K562 (cell line): Measurements from ENCODE around the gene FERMT3. TPM values are rescaled to one million over a fixed set of nuclear protein-coding genes. Genes with fewer than 3 reads are reported as not detected.

ENCODE experiments used
- CHD2 ChIP-seq: IDR thresholded peaks from 2 replicates; pipeline ENCODE4 v1.6.1; 2011; ENCODE audit warnings: low read depth, low read length
- EGR1 ChIP-seq: fragments of 450-650 bp; conservative IDR thresholded peaks from 2 replicates; pipeline ENCODE4 v1.6.1; 2017; ENCODE audit warnings: mild to moderate bottlenecking
- FOXJ2 ChIP-seq: fragments of 200-800 bp; sonication (Bioruptor generic); IDR thresholded peaks from 2 replicates; pipeline ENCODE4 v1.6.1; 2016; ENCODE audit warnings: missing genetic modification characterization, missing compliant biosample characterization
- GABPA ChIP-seq: fragments of 200-800 bp; sonication (Bioruptor generic); conservative IDR thresholded peaks from 2 replicates; pipeline ENCODE4 v1.6.1; 2016; ENCODE audit warnings: low read depth, missing genetic modification characterization, missing compliant biosample characterization
- MYC ChIP-seq, 2 experiments: fragments of 250-450 bp in 1 of 2; sonication (Bioruptor Pico) in 1 of 2; IDR thresholded peaks; 2 replicates each; pipeline versions ENCODE4 v1.5.1 to v1.6.1; 2012 to 2021; ENCODE audit warnings: low read depth in 2 of 2, borderline replicate concordance in 1 of 2, improper control_type of control experiment in 1 of 2, low read length in 1 of 2, mild to moderate bottlenecking in 1 of 2, moderate library complexity in 1 of 2
- NEUROD1 ChIP-seq: fragments of 150-350 bp; IDR thresholded peaks from 2 replicates; pipeline ENCODE4 v1.6.1; 2014; ENCODE audit warnings: borderline replicate concordance, low read length, low read depth; ENCODE audit not compliant: partially characterized antibody
- POLR2AphosphoS2 ChIP-seq: IDR thresholded peaks from 2 replicates; pipeline ENCODE4 v1.6.1; 2012; ENCODE audit warnings: low read length, improper control_type of control experiment
- POLR2B ChIP-seq: fragments of 450-650 bp; IDR thresholded peaks from 2 replicates; pipeline ENCODE4 v1.6.1; 2018; ENCODE audit warnings: low read depth; ENCODE audit not compliant: partially characterized antibody
- POLR2G ChIP-seq: fragments of 200-400 bp; formaldehyde crosslinking; IDR thresholded peaks from 2 replicates; pipeline ENCODE4 v1.6.1; 2017; ENCODE audit warnings: low read depth, mild to moderate bottlenecking, antibody characterized with exemption, low read length, moderate library complexity
- RB1 ChIP-seq: fragments of 450-650 bp; IDR thresholded peaks from 2 replicates; pipeline ENCODE4 v1.6.1; 2017; ENCODE audit warnings: low read depth, mild to moderate bottlenecking
- SRSF7 ChIP-seq: fragments of 200-400 bp; formaldehyde crosslinking; optimal IDR thresholded peaks from 2 replicates; pipeline ENCODE3; 2017; ENCODE audit warnings: mild to moderate bottlenecking, low read depth, low read length
- TCF3 ChIP-seq: sonication (generic); formaldehyde crosslinking; IDR thresholded peaks from 2 replicates; pipeline ENCODE4 v1.4.0; 2020; ENCODE audit warnings: mild to moderate bottlenecking, missing genetic modification reagents
- ZNF518B ChIP-seq: fragments of 250-450 bp; sonication (Bioruptor Pico); IDR thresholded peaks from 2 replicates; pipeline ENCODE4 v1.5.0; 2021; ENCODE audit warnings: mild to moderate bottlenecking, moderate library complexity
- polyA plus RNA-seq, 8 experiments: library from polyadenylated mRNA; depleted of rRNA in 4 of 8; stranded (reverse) in 5 of 8; unstranded in 3 of 8; fragments of >200 nt; fragmentation: Nextera tagmentation in 2 of 8; fragmentation: Illumina TruSeq in 1 of 8; extraction: Ambion mirVana in 2 of 8; extraction: Trizol in 1 of 8; gene quantifications; 2 replicates each; pipeline versions ENCODE4 v1.2.1 to v1.2.3, GENCODE V29; 2011 to 2014; ENCODE audit warnings: inconsistent platforms in 1 of 8, missing spikeins in 1 of 8
- total RNA-seq, 7 experiments: library from RNA; depleted of rRNA in 6 of 7; stranded (reverse); fragments of >200 nt in 6 of 7; fragmentation: Illumina TruSeq in 2 of 7; extraction: Trizol in 2 of 7; gene quantifications; 2 replicates each; pipeline versions ENCODE4 v1.2.1 to v1.2.3, GENCODE V29; 2011 to 2021; ENCODE audit warnings: low replicate concordance in 1 of 7
- TF ChIP-seq, protein P1 (sequence below), 2 experiments: fragments of 450-650 bp in 1 of 2; IDR thresholded peaks; 2 replicates each; pipeline ENCODE4 v1.6.1; 2011 to 2017; ENCODE audit warnings: low read depth in 2 of 2, antibody characterized with exemption in 1 of 2, borderline replicate concordance in 1 of 2, low read length in 1 of 2, mild to moderate bottlenecking in 1 of 2, mixed read lengths in 1 of 2; ENCODE audit not compliant: control insufficient read depth in 1 of 2
- TF ChIP-seq, protein P2 (sequence below): fragments of 450-650 bp; IDR thresholded peaks from 2 replicates; pipeline ENCODE4 v1.6.1; 2016; ENCODE audit warnings: low read depth, mild to moderate bottlenecking, moderate library complexity
- TF ChIP-seq, protein P3 (sequence below): fragments of 200-400 bp; formaldehyde crosslinking; IDR thresholded peaks from 2 replicates; pipeline ENCODE4 v1.6.1; 2017; ENCODE audit warnings: mild to moderate bottlenecking, low read depth, low read length, moderate library complexity

The FERMT3 gene
- total and polyA plus RNA-seq, 9 of the 15 experiments (the other 6 are each of a cell fraction or from before 2014, with no cell fraction given): 3.2 to 275 (median 79.7) TPM

DNA sequence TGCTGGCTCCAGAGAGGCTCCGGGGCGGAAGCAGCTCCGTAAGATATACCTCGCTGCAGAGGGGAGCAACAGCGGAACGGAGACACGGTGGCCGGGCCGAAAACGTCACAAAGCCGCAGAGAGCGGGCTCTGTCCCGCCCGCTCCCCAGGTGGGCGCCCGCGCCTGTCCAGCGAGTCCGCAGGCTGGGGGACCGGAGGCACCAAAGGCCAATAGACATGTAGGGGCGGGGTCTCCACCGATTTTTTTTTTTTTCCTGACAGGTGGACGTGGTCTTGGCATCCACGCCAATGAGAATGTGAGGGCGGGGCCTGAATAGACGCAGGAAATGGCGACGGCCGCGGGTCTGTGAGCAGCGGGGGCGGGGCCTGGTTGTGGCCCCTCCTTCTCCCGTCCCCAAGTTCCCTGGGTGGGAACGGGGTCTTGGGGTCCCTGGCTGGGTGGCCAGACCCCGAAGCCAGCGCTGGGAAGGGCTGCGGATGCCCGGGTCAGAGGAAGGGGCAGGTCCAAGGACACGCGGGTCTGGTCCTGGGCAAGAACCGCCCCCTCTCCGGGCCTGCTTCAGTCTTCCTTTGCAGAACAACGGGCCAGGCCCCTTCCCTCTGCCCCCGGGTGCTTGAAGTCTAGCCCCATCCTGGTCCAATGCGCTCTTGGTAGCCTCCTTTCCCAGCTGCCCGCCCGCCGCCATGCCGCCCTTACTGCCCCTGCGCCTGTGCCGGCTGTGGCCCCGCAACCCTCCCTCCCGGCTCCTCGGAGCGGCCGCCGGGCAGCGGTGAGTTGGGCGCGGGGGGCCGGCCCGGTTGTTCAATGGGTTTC is 23.9 kb downstream of the FERMT3 start, which contains the start of gene DNAJC4 (continued):
- TF ChIP-seq ZNF518B: no peak
- TF ChIP-seq, protein P1, sequence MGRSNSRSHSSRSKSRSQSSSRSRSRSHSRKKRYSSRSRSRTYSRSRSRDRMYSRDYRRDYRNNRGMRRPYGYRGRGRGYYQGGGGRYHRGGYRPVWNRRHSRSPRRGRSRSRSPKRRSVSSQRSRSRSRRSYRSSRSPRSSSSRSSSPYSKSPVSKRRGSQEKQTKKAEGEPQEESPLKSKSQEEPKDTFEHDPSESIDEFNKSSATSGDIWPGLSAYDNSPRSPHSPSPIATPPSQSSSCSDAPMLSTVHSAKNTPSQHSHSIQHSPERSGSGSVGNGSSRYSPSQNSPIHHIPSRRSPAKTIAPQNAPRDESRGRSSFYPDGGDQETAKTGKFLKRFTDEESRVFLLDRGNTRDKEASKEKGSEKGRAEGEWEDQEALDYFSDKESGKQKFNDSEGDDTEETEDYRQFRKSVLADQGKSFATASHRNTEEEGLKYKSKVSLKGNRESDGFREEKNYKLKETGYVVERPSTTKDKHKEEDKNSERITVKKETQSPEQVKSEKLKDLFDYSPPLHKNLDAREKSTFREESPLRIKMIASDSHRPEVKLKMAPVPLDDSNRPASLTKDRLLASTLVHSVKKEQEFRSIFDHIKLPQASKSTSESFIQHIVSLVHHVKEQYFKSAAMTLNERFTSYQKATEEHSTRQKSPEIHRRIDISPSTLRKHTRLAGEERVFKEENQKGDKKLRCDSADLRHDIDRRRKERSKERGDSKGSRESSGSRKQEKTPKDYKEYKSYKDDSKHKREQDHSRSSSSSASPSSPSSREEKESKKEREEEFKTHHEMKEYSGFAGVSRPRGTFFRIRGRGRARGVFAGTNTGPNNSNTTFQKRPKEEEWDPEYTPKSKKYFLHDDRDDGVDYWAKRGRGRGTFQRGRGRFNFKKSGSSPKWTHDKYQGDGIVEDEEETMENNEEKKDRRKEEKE (IDR thresholded peaks at IDR 0.05; ENCODE audit: borderline replicate concordance in 1 of 2, control insufficient read depth in 1 of 2, low read depth in 2 of 2, low read length in 1 of 2): no peak
- TF ChIP-seq EGR1: peak; percentile 74
- TF ChIP-seq GABPA (tag): peak; percentile 50
- TF ChIP-seq TCF3 (CRISPR knock-in tag): 0 out of 2 replicates have a peak, but pooled peaks have one; percentile 6
- 0 out of 2 replicates have a peak, but pooled peaks have one; percentile 26 for TF ChIP-seq CHD2
- peak; percentile 62; the same call in 1 of the 2 replicates for TF ChIP-seq MYC (IDR thresholded peaks at IDR 0.05; ENCODE audit: low read depth, low read length)
- TF ChIP-seq MYC (CRISPR knock-in tag; IDR thresholded peaks at IDR 0.05; ENCODE audit: borderline replicate concordance, low read depth): no peak
- peak; percentile 42; the same call in 1 of the 2 replicates for TF ChIP-seq FOXJ2 (tag)
- TF ChIP-seq NEUROD1: peak; percentile 9
- TF ChIP-seq, protein P2, sequence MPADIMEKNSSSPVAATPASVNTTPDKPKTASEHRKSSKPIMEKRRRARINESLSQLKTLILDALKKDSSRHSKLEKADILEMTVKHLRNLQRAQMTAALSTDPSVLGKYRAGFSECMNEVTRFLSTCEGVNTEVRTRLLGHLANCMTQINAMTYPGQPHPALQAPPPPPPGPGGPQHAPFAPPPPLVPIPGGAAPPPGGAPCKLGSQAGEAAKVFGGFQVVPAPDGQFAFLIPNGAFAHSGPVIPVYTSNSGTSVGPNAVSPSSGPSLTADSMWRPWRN: no peak
- TF ChIP-seq, protein P3, sequence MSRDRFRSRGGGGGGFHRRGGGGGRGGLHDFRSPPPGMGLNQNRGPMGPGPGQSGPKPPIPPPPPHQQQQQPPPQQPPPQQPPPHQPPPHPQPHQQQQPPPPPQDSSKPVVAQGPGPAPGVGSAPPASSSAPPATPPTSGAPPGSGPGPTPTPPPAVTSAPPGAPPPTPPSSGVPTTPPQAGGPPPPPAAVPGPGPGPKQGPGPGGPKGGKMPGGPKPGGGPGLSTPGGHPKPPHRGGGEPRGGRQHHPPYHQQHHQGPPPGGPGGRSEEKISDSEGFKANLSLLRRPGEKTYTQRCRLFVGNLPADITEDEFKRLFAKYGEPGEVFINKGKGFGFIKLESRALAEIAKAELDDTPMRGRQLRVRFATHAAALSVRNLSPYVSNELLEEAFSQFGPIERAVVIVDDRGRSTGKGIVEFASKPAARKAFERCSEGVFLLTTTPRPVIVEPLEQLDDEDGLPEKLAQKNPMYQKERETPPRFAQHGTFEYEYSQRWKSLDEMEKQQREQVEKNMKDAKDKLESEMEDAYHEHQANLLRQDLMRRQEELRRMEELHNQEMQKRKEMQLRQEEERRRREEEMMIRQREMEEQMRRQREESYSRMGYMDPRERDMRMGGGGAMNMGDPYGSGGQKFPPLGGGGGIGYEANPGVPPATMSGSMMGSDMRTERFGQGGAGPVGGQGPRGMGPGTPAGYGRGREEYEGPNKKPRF: no peak
- peak; percentile 95 for TF ChIP-seq POLR2AphosphoS2
- TF ChIP-seq RB1: peak; percentile 46
- peak; percentile 83 for TF ChIP-seq POLR2G
- TF ChIP-seq SRSF7: no peak
- TF ChIP-seq POLR2B: peak; percentile 65
